22Rv1 (cell line): ENCODE data around the gene STK31.

Experiments
- ZFX ChIP-seq: fragments of 450-650 bp; IDR thresholded peaks from 2 replicates; pipeline ENCODE4 v1.6.1; 2017; ENCODE audit warnings: antibody characterized with exemption, borderline replicate concordance
- TF ChIP-seq, protein P1 (sequence below): fragments of 450-650 bp; IDR thresholded peaks from 2 replicates; pipeline ENCODE4 v1.5.1; 2017; ENCODE audit warnings: mild to moderate bottlenecking

DNA sequence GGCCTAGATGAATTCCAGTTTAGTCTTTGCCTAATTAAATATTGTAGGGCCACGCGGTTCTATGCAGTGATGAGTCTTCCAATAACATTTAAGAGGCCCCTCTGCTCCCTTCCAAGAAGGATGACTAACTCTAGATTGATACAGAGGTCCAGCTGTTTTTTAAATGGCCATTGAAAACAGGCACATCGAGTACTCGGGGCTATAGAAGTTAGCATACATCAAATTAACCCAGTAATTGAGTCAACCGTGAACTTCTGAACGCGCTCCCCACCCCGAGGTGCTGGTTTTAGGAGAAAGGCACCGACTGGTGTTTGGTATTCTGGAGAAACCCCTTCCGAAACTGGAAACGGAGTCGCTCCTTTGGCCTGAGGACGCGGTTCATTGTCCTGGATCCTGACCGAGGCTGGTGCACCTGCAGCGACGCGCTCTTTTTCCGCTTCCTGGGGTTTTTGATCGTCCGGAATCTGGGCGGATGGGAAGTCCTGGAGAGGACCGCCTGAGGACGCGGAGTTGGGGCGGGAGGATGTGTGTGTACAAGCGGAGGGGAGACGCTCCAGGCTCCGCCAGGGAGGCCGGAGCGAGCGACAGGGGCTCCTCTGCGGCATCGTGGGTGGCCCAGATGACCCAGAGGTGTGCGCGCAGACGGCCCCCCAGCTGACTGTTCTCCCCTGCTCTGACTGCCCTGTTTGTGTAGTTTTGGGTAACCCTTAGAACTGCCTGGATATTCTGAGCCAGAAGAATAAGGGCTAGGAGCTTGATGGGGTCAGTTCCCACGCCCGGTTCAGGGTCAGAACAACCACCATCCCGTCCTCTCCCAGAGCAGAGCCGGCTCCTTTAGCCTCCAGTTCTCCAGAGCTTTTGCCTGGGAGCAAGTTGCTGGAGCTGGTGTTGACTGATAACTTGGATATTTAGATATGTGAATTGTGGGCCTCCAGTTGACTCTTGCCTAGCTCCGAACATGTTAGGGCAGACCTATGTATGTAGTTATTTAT lies 29.3 kb upstream of the STK31 start:
- TF ChIP-seq, protein P1, sequence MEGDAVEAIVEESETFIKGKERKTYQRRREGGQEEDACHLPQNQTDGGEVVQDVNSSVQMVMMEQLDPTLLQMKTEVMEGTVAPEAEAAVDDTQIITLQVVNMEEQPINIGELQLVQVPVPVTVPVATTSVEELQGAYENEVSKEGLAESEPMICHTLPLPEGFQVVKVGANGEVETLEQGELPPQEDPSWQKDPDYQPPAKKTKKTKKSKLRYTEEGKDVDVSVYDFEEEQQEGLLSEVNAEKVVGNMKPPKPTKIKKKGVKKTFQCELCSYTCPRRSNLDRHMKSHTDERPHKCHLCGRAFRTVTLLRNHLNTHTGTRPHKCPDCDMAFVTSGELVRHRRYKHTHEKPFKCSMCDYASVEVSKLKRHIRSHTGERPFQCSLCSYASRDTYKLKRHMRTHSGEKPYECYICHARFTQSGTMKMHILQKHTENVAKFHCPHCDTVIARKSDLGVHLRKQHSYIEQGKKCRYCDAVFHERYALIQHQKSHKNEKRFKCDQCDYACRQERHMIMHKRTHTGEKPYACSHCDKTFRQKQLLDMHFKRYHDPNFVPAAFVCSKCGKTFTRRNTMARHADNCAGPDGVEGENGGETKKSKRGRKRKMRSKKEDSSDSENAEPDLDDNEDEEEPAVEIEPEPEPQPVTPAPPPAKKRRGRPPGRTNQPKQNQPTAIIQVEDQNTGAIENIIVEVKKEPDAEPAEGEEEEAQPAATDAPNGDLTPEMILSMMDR, result no peak
- TF ChIP-seq ZFX, result no peak
